T-helper 2 cell treated with Interferon-gamma antibody and Interleukin-4, amounts not matched to agents 100 ng/mL and 5 ng/mL, for 36 hours (primary cell): Measurements from ENCODE around the gene ACADL. TPM values are rescaled to one million over a fixed set of nuclear protein-coding genes. Genes with fewer than 3 reads are reported as not detected.

Experiments
- intact Hi-C: fragments of 100-400 bp; cut with micrococcal nuclease; formaldehyde crosslinking; loops from one replicate; pipeline ENCODE4 v1.15.1; 2023
- total RNA-seq: library from RNA; stranded (reverse); gene quantifications from 2 replicates; pipeline ENCODE4 v1.2.3, GENCODE V29; 2022

The ACADL gene
- total RNA-seq, 1 donor from 2014 or later: not detected

- intact Hi-C loops: loop anchor here (1.0 to 2.0 kb wide), 3 partner anchors 168 to 1904 kb away; partner anchors contain the start of genes LANCL1, PIKFYVE and RPE
Observed at GRCh38 chr2:210170446-210171303, 54.6 kb downstream of the ACADL start.

GRCh38 chr2:210170196-210170445 is 55.1 kb downstream of the ACADL start:
- intact Hi-C loops: loop anchor here (1.0 to 2.0 kb wide), 3 partner anchors 168 to 1903 kb away; partner anchors contain the start of genes LANCL1, PIKFYVE and RPE

GRCh38 chr2:210169516-210170195 is 55.6 kb downstream of the ACADL start:
- intact Hi-C loops: loop anchor here (1.0 to 2.0 kb wide), 3 partner anchors 167 to 1903 kb away; partner anchors contain the start of genes LANCL1, PIKFYVE and RPE

- intact Hi-C loops: no loop called here
Observed at GRCh38 chr2:210167227-210167626, 58.0 kb downstream of the ACADL start.

- intact Hi-C loops: no loop called here
Observed at GRCh38 chr2:210162466-210163124, 62.7 kb downstream of the ACADL start.

GRCh38 chr2:210159059-210159458 is 66.2 kb downstream of the ACADL start:
- intact Hi-C loops: no loop called here

- intact Hi-C loops: no loop called here
Observed at GRCh38 chr2:210158236-210158635, 67.0 kb downstream of the ACADL start.

GRCh38 chr2:210157526-210157925 is 67.7 kb downstream of the ACADL start:
- intact Hi-C loops: no loop called here

- intact Hi-C loops: no loop called here
Observed at GRCh38 chr2:210147614-210148013, 77.6 kb downstream of the ACADL start.

Other genes with a start within 250 kb of the ACADL start
- gene RPE, start 222.8 kb downstream of the ACADL start, total RNA-seq: 53.5 and 54.6 TPM in 2 replicates
- 4.8 and 7.9 TPM in 2 replicates for gene KANSL1L, start 54.0 kb downstream of the ACADL start, total RNA-seq
- not detected in 2 replicates for gene MYL1, start 89.7 kb upstream of the ACADL start, total RNA-seq